Left cardiac atrium (tissue), 4 donors: Measurements from ENCODE around the gene FBH1. TPM values are rescaled to one million over a fixed set of nuclear protein-coding genes. Genes with fewer than 3 reads are reported as not detected.
A peak's percentile ranks its signal among the peaks of the same experiment; 100 is the strongest.
"Not testable (repeated sequence)": the region's sequence is repeated elsewhere in the genome, so short reads cannot be mapped to it uniquely, and the experiment has no call there.

Experiments used
- ATAC-seq, 2 donors: fragments of 200-7000 bp; cut with Tn5 transposase; one replicate each; pipeline ENCODE4 v1.9.1; 2020; ENCODE audit warnings: mild to moderate bottlenecking in 2 of 2, moderate library complexity in 2 of 2
- DNase-seq: peaks from one replicate; pipeline ENCODE4 v3.0.0-alpha.2; 2020
- intact Hi-C, 2 donors: fragments of 100-400 bp; cut with DNase I; formaldehyde crosslinking; loops; one replicate each; pipeline versions ENCODE4 v1.14.1 to v1.15.1; 2022 to 2023
- total RNA-seq, 2 donors: library from RNA; stranded (reverse); fragmentation: NEBNext Ultra II Directional; extraction: Animal tissue kit (Norgen Biotek cat#: 25700); gene quantifications; one replicate each; pipeline ENCODE4 v1.2.1, GENCODE V29; 2021
- donor health status: DM: no; HTN: yes; CAD: no.
- donor health status: DM: no; HTN: yes; CAD: no; lungs with severe emphysema.
- donor health status: DM: yes; HTN: yes; CAD: no.
- donor health status: Dilated cardiomyopathy.

FBH1 gene
- total RNA-seq, 2 donors from 2014 or later, result 67.4 to 85.1 TPM

GRCh38 chr10:5869156-5869555 lies 20.9 kb upstream of the FBH1 start:
- ATAC-seq (no peak), DNase-seq (no peak)
- intact Hi-C loops, result no loop called here

GRCh38 chr10:5871596-5871995 lies 18.4 kb upstream of the FBH1 start:
- no peak for DNase-seq
- intact Hi-C loops, result loop anchor here in 1 of 2 donors (5.0 to 10.0 kb wide), 4 partner anchors 59 to 427 kb away; partner anchors contain the start of gene GDI2
- no peak for ATAC-seq

- DNase-seq (no peak), ATAC-seq (peak; percentile 75 to 81)
- intact Hi-C loops, result loop anchor here in 1 of 2 donors (5.0 to 10.0 kb wide), 4 partner anchors 61 to 429 kb away; partner anchors contain the start of gene GDI2
Observed at GRCh38 chr10:5873515-5873995, 16.5 kb upstream of the FBH1 start.

GRCh38 chr10:5876181-5876768 lies 13.8 kb upstream of the FBH1 start:
- DNase-seq, result no peak
- intact Hi-C loops, result loop anchor here in 1 of 2 donors (10.0 kb wide), 2 partner anchors 251 to 431 kb away; no protein-coding TSS in a partner anchor
- ATAC-seq, result no peak

- not testable (repeated sequence) for ATAC-seq, DNase-seq
- intact Hi-C loops, result loop anchor here in 1 of 2 donors (10.0 kb wide), 2 partner anchors 252 to 432 kb away; no protein-coding TSS in a partner anchor
Observed at GRCh38 chr10:5877041-5877440, 13.0 kb upstream of the FBH1 start.

GRCh38 chr10:5882961-5883360 lies 7.1 kb upstream of the FBH1 start:
- no peak for ATAC-seq
- intact Hi-C loops, result no loop called here
- DNase-seq, result no peak

- ATAC-seq, result no peak
- intact Hi-C loops, result loop anchor here in 1 of 2 donors (5.0 kb wide), 1 partner anchor 73 kb away; the partner anchor contains the start of gene GDI2
- no peak for DNase-seq
Observed at GRCh38 chr10:5885619-5886018, 4.4 kb upstream of the FBH1 start.

- ATAC-seq (no peak), DNase-seq (no peak)
- intact Hi-C loops, result loop anchor here in 1 of 2 donors (5.0 kb wide), 1 partner anchor 75 kb away; the partner anchor contains the start of gene GDI2
Observed at GRCh38 chr10:5887029-5887428, 3.0 kb upstream of the FBH1 start.

- intact Hi-C loops, result loop anchor here in 1 of 2 donors (5.0 kb wide), 1 partner anchor 75 kb away; the partner anchor contains the start of gene GDI2
- DNase-seq (no peak), ATAC-seq (no peak)
Observed at GRCh38 chr10:5887641-5888040, 2.4 kb upstream of the FBH1 start.

- ATAC-seq (no peak), DNase-seq (no peak)
- intact Hi-C loops, result loop anchor here in 1 of 2 donors (5.0 kb wide), 1 partner anchor 76 kb away; the partner anchor contains the start of gene GDI2
Observed at GRCh38 chr10:5888351-5888750, 1.7 kb upstream of the FBH1 start.

GRCh38 chr10:5888843-5889623 lies 1.0 kb upstream of the FBH1 start:
- DNase-seq (peak; percentile 38), ATAC-seq (peak; percentile 44 to 46)
- intact Hi-C loops, result loop anchor here in 1 of 2 donors (5.0 kb wide), 1 partner anchor 77 kb away; the partner anchor contains the start of gene GDI2

GRCh38 chr10:5890452-5890915 lies 441 bp downstream of the FBH1 start:
- intact Hi-C loops, result no loop called here
- DNase-seq, result peak; percentile 48
- ATAC-seq, result no peak

GRCh38 chr10:5891009-5891408 lies 966 bp downstream of the FBH1 start:
- no peak for ATAC-seq
- intact Hi-C loops, result no loop called here
- no peak for DNase-seq

GRCh38 chr10:5892007-5892406 lies 2.0 kb downstream of the FBH1 start:
- intact Hi-C loops, result no loop called here
- no peak for DNase-seq

GRCh38 chr10:5893321-5893720 lies 3.3 kb downstream of the FBH1 start:
- ATAC-seq (no peak), DNase-seq (no peak)
- intact Hi-C loops, result no loop called here

More at GRCh38 chr10:5892007-5892406, 2.0 kb downstream of the FBH1 start:
- ATAC-seq, result no peak

- no peak for ATAC-seq
- intact Hi-C loops, result no loop called here
- no peak for DNase-seq
Observed at GRCh38 chr10:5894403-5894802, 4.4 kb downstream of the FBH1 start.

- intact Hi-C loops, result no loop called here
- ATAC-seq, result peak; percentile 51 to 53
- DNase-seq, result peak; percentile 53
Observed at GRCh38 chr10:5894873-5895272, 4.8 kb downstream of the FBH1 start.

GRCh38 chr10:5895365-5895764 lies 5.3 kb downstream of the FBH1 start:
- DNase-seq (no peak), ATAC-seq (no peak)
- intact Hi-C loops, result no loop called here

- DNase-seq (no peak), ATAC-seq (no peak)
- intact Hi-C loops, result no loop called here
Observed at GRCh38 chr10:5895804-5896203, 5.8 kb downstream of the FBH1 start.
